GM23248 (cell line): ENCODE results near the gene ARF4. TPM values are rescaled to one million over a fixed set of nuclear protein-coding genes. Genes with fewer than 3 reads are reported as not detected.
"Not testable (repeated sequence)": the region's sequence is repeated elsewhere in the genome, so short reads cannot be mapped to it uniquely, and the experiment has no call there.

Source experiments
- DNase-seq: peaks from one replicate; pipeline ENCODE4 v3.0.0-alpha.2; 2015
- H2AFZ ChIP-seq: fragments of 200-600 bp; sonication (generic); 2 replicates; pipeline ENCODE4 v1.6.1; 2016; ENCODE audit warnings: antibody characterized with exemption
- H3F3A ChIP-seq: fragments of 200-600 bp; sonication (generic); 2 replicates; pipeline ENCODE4 v1.6.1; 2016; ENCODE audit warnings: mild to moderate bottlenecking, antibody characterized with exemption, mixed run types; ENCODE audit not compliant: insufficient read depth
- H3K27ac ChIP-seq: fragments of 200-600 bp; sonication (generic); 2 replicates; pipeline ENCODE4 v1.5.1; 2016; ENCODE audit warnings: mild to moderate bottlenecking
- H3K27me3 ChIP-seq: fragments of 200-600 bp; sonication (generic); replicated peaks from 2 replicates; pipeline ENCODE4 v1.6.1; 2016; ENCODE audit warnings: mild to moderate bottlenecking; ENCODE audit not compliant: insufficient read depth
- H3K36me3 ChIP-seq: fragments of 200-600 bp; sonication (generic); 2 replicates; pipeline ENCODE4 v1.6.1; 2016; ENCODE audit warnings: low read depth, mild to moderate bottlenecking
- H3K4me1 ChIP-seq: fragments of 200-600 bp; sonication (generic); 2 replicates; pipeline ENCODE4 v1.6.1; 2016; ENCODE audit warnings: mild to moderate bottlenecking; ENCODE audit not compliant: insufficient read depth
- H3K4me2 ChIP-seq: fragments of 200-600 bp; sonication (generic); one replicate; pipeline ENCODE4 v1.6.1; 2016; ENCODE audit warnings: mild to moderate bottlenecking; ENCODE audit not compliant: unreplicated experiment
- H3K4me3 ChIP-seq: fragments of 200-600 bp; sonication (generic); 2 replicates; pipeline ENCODE4 v1.5.1; 2016; ENCODE audit warnings: mild to moderate bottlenecking
- H3K79me2 ChIP-seq: fragments of 200-600 bp; sonication (generic); 2 replicates; pipeline ENCODE4 v1.6.1; 2016; ENCODE audit warnings: mild to moderate bottlenecking; ENCODE audit not compliant: insufficient read depth
- H3K9ac ChIP-seq: fragments of 200-600 bp; sonication (generic); 2 replicates; pipeline ENCODE4 v1.6.1; 2016; ENCODE audit warnings: mild to moderate bottlenecking
- H3K9me2 ChIP-seq: fragments of 200-600 bp; sonication (generic); 2 replicates; pipeline ENCODE4 v1.6.1; 2016; ENCODE audit warnings: mixed run types, mild to moderate bottlenecking, moderate library complexity; ENCODE audit not compliant: insufficient read depth
- H3K9me3 ChIP-seq: fragments of 200-600 bp; sonication (generic); one replicate; pipeline ENCODE4 v1.6.1; 2017; ENCODE audit warnings: low read depth
- H4K20me1 ChIP-seq: fragments of 200-600 bp; sonication (generic); 2 replicates; pipeline ENCODE4 v1.6.0; 2016; ENCODE audit not compliant: insufficient read depth
- EZH2 ChIP-seq: fragments of 200-600 bp; sonication (generic); IDR thresholded peaks from 2 replicates; pipeline ENCODE4 v1.6.1; 2018; ENCODE audit warnings: antibody characterized with exemption, mild to moderate bottlenecking; ENCODE audit not compliant: insufficient read depth, poor library complexity, severe bottlenecking
- EZH2phosphoT487 ChIP-seq: fragments of 200-600 bp; sonication (generic); IDR thresholded peaks from 2 replicates; pipeline ENCODE4 v1.6.1; 2018; ENCODE audit warnings: antibody characterized with exemption, moderate library complexity, mild to moderate bottlenecking, low read depth; ENCODE audit not compliant: insufficient read depth
- WGBS, 2 experiments: methylation state at CpG; one replicate each; pipeline ENCODE4 v1.1.6; 2015 to 2017; ENCODE audit warnings: low lambda C conversion rate in 2 of 2, low coverage in 1 of 2; ENCODE audit errors: missing lambda C conversion rate in 2 of 2; 5-methylcytosine and 5-hydroxymethylcytosine counted together
- in situ Hi-C: fragments of 300-500 bp; cut with MboI; formaldehyde crosslinking; loops from 2 replicates; pipeline ENCODE4 v1.15.0; 2020
- polyA plus RNA-seq: library from polyadenylated mRNA; unstranded; fragments of >200 nt; fragmentation: Nextera tagmentation; extraction: Ambion mirVana; gene quantifications from 2 replicates; pipeline ENCODE4 v1.2.1, GENCODE V29; 2016
- total RNA-seq: library from RNA; depleted of rRNA; stranded (reverse); fragments of >200 nt; shearing (Covaris generic); gene quantifications from 2 replicates; pipeline ENCODE4 v1.2.3, GENCODE V29; 2014

Gene ARF4
- total and polyA plus RNA-seq, 2 experiments from 2014 or later = 371 to 743 TPM

DNA sequence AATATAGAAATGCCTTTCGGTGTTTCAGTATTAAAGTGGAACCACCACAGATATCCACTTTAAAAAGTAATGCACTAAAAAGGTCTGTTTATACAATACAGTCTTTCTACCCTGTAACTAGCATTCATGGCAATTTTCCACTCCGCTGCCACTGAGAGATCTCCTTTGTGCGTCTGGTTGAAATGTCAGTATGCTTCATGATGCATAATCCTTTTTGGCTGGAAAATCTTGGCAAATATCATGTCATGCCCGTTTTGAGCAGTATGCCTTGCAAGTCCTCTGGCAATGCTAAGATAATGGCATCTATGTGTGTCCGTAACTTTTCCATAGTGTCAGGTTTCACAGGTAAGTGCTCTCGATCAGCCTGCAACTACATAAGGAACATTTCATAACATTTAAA lies 30.8 kb upstream of the ARF4 start:
- no peak overlapping the region for H3K9ac ChIP-seq
- no peaks in the 10 kb centered on the region for H3K4me1 ChIP-seq
- no peaks in the 10 kb centered on the region for H3K27me3 ChIP-seq
- H2AFZ ChIP-seq = no peak overlapping the region
- TF ChIP-seq EZH2 (no peak), EZH2phosphoT487 (no peak)
- no peak for DNase-seq
- no peak overlapping the region for H3K4me3 ChIP-seq
- H3K27ac ChIP-seq = no peak overlapping the region
- no peaks in the 10 kb centered on the region for H4K20me1 ChIP-seq
- no peaks in the 10 kb centered on the region for H3K9me2 ChIP-seq
- 82 to 84% methylated on average over 6 of the region's 6 CpGs for WGBS, 2 experiments
- in situ Hi-C loops = no loop called here
- no peak overlapping the region for H3K4me2 ChIP-seq
- no peaks in the 10 kb centered on the region for H3F3A ChIP-seq
- H3K79me2 ChIP-seq = no peaks in the 10 kb centered on the region
- peaks cover 53% of the 10 kb centered on the region for H3K36me3 ChIP-seq
- no peaks in the 10 kb centered on the region for H3K9me3 ChIP-seq

- Histone ChIP-seq H3K4me3 (no peak overlapping the region), H4K20me1 (no peaks in the 10 kb centered on the region), H3K9me2 (no peaks in the 10 kb centered on the region), H3F3A (no peaks in the 10 kb centered on the region), H3K9ac (no peak overlapping the region), H3K9me3 (no peaks in the 10 kb centered on the region), H3K27me3 (no peaks in the 10 kb centered on the region), H2AFZ (no peak overlapping the region), H3K79me2 (no peaks in the 10 kb centered on the region), H3K36me3 (peaks cover 40% of the 10 kb centered on the region), H3K4me1 (no peaks in the 10 kb centered on the region), H3K27ac (no peak overlapping the region), H3K4me2 (no peak overlapping the region)
- TF ChIP-seq EZH2phosphoT487 (no peak), EZH2 (no peak)
- no peak for DNase-seq
- 97 to 98% methylated on average over 3 of the region's 3 CpGs for WGBS, 2 experiments
- in situ Hi-C loops = no loop called here
Measured at GRCh38 chr3:57624801-57625200, 27.7 kb upstream of the ARF4 start.

DNA sequence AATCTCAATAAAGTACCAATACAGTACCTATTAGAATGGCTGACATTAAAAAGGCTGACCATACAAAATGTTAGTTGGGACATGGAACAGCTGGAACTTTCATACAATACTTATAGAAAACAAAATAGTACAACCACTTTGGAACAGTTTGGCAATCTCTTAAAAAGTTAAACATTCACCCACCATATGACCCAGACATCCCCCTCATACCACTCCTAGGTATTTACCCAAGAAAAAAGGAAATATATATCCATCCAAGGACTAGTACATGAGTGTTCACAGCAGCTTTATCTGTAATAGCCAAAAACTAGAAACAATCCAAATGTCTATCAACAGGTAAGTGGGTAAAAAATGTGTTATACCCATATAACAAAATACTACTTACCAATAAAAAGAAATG lies 25.2 kb upstream of the ARF4 start:
- Histone ChIP-seq H3K4me2 (no peak overlapping the region), H3K9me3 (no peaks in the 10 kb centered on the region)

DNA sequence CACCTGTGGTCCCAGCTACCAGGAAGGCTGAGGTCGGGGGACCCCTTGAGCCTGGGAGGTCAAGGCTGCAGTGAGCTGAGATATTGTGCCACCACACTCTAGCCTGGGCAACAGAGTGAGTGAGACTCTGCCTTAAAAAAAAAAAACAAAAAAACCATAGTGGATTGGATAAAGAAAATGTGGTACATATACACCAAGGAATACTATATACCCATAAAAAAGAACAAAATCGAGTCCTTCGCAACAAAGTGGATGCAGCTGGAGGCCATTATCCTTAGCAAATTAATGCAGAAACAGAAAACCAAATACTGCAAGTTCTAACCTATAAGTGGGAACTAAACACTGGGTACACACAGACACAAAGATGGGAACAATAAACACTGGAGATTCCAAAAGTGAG lies 20.6 kb upstream of the ARF4 start:
- no peak for DNase-seq
- 96 to 98% methylated on average over 3 of the region's 3 CpGs for WGBS, 2 experiments
- H3K36me3 ChIP-seq = 0 out of 2 replicates have a peak, but pooled peaks cover 5% of the 10 kb centered on the region
- in situ Hi-C loops = no loop called here
- H3F3A ChIP-seq = no peaks in the 10 kb centered on the region
- H3K9me2 ChIP-seq = no peaks in the 10 kb centered on the region
- no peaks in the 10 kb centered on the region for H3K27me3 ChIP-seq
- H3K4me1 ChIP-seq = no peaks in the 10 kb centered on the region
- TF ChIP-seq EZH2phosphoT487 (no peak), EZH2 (no peak)
- no peaks in the 10 kb centered on the region for H3K79me2 ChIP-seq
- no peaks in the 10 kb centered on the region for H3K9me3 ChIP-seq
- no peaks in the 10 kb centered on the region for H4K20me1 ChIP-seq
- no peak overlapping the region for H3K4me2 ChIP-seq
- no peak overlapping the region for H3K27ac ChIP-seq
- H3K4me3 ChIP-seq = no peak overlapping the region
- no peak overlapping the region for H3K9ac ChIP-seq
- H2AFZ ChIP-seq = no peak overlapping the region

More for the DNA sequence above, 25.2 kb upstream of the ARF4 start:
- H3K79me2 ChIP-seq = no peaks in the 10 kb centered on the region
- H3K36me3 ChIP-seq = peaks cover 24% of the 10 kb centered on the region
- H3F3A ChIP-seq = no peaks in the 10 kb centered on the region
- H3K27ac ChIP-seq = no peak overlapping the region
- no peaks in the 10 kb centered on the region for H4K20me1 ChIP-seq
- DNase-seq = no peak
- H3K4me1 ChIP-seq = no peaks in the 10 kb centered on the region
- no peak overlapping the region for H2AFZ ChIP-seq
- no peak overlapping the region for H3K9ac ChIP-seq
- no peaks in the 10 kb centered on the region for H3K27me3 ChIP-seq
- TF ChIP-seq EZH2phosphoT487 = no peak
- no peak for TF ChIP-seq EZH2
- H3K4me3 ChIP-seq = no peak overlapping the region
- H3K9me2 ChIP-seq = no peaks in the 10 kb centered on the region
- in situ Hi-C loops = no loop called here

GRCh38 chr3:57616233-57616632 lies 19.1 kb upstream of the ARF4 start:
- WGBS, 2 experiments = 78 to 85% methylated on average over 3 of the region's 3 CpGs
- H3K4me1 ChIP-seq = no peaks in the 10 kb centered on the region
- H3K9me2 ChIP-seq = no peaks in the 10 kb centered on the region
- no peak overlapping the region for H2AFZ ChIP-seq
- H3K9ac ChIP-seq = no peak overlapping the region
- TF ChIP-seq EZH2 (no peak), EZH2phosphoT487 (no peak)
- H3K27ac ChIP-seq = no peak overlapping the region
- no peak overlapping the region for H3K4me3 ChIP-seq
- 0 out of 2 replicates have a peak, but pooled peaks cover 6% of the 10 kb centered on the region for H3K36me3 ChIP-seq
- H3K4me2 ChIP-seq = no peak overlapping the region
- H3K9me3 ChIP-seq = no peaks in the 10 kb centered on the region
- no peaks in the 10 kb centered on the region for H4K20me1 ChIP-seq
- no peaks in the 10 kb centered on the region for H3K27me3 ChIP-seq
- DNase-seq = no peak
- in situ Hi-C loops = no loop called here
- no peaks in the 10 kb centered on the region for H3K79me2 ChIP-seq
- no peaks in the 10 kb centered on the region for H3F3A ChIP-seq

- H3K9ac ChIP-seq, H3K4me3 ChIP-seq, H3K79me2 ChIP-seq, H3K4me1 ChIP-seq, H3K9me2 ChIP-seq, H3K4me2 ChIP-seq, H3K27ac ChIP-seq, H4K20me1 ChIP-seq, H3K27me3 ChIP-seq, H3K36me3 ChIP-seq, H2AFZ ChIP-seq, H3F3A ChIP-seq, in situ Hi-C loops, H3K9me3 ChIP-seq, DNase-seq: not testable (repeated sequence)
- 98 to 99% methylated on average over 5 of the region's 5 CpGs for WGBS, 2 experiments
Measured at GRCh38 chr3:57611870-57612269, 14.7 kb upstream of the ARF4 start.
